ENCODE measurements around the gene CACNA1C.

Gene CACNA1C

GRCh38 chr12:2662524-2662923 is 609.7 kb downstream of the CACNA1C start:
- DNase-seq (ENCODE audit: low read depth) = no peak
- no peak overlapping the region for H3K4me3 ChIP-seq (ENCODE audit: low read depth, low read length)

GRCh38 chr12:2664721-2665577 is 612.2 kb downstream of the CACNA1C start:
- no peak overlapping the region for H3K4me3 ChIP-seq (ENCODE audit: low read depth, low read length)
- DNase-seq (ENCODE audit: low read depth) = no peak

- DNase-seq (ENCODE audit: low read depth) = no peak
Observed at GRCh38 chr12:2666411-2666810, 613.6 kb downstream of the CACNA1C start.

GRCh38 chr12:2666846-2667245 is 614.1 kb downstream of the CACNA1C start:
- no peak overlapping the region for H3K4me3 ChIP-seq (ENCODE audit: low read depth, low read length)
- DNase-seq (ENCODE audit: low read depth) = no peak

More at GRCh38 chr12:2666411-2666810, 613.6 kb downstream of the CACNA1C start:
- no peak overlapping the region for H3K4me3 ChIP-seq (ENCODE audit: low read depth, low read length)

GRCh38 chr12:2667716-2668440 is 615.1 kb downstream of the CACNA1C start:
- no peak overlapping the region for H3K4me3 ChIP-seq (ENCODE audit: low read depth, low read length)
- DNase-seq (ENCODE audit: low read depth) = no peak

- no peak for DNase-seq (ENCODE audit: low read depth)
- H3K4me3 ChIP-seq (ENCODE audit: low read depth, low read length) = no peak overlapping the region
Observed at GRCh38 chr12:2668816-2669215, 616.0 kb downstream of the CACNA1C start.

DNA sequence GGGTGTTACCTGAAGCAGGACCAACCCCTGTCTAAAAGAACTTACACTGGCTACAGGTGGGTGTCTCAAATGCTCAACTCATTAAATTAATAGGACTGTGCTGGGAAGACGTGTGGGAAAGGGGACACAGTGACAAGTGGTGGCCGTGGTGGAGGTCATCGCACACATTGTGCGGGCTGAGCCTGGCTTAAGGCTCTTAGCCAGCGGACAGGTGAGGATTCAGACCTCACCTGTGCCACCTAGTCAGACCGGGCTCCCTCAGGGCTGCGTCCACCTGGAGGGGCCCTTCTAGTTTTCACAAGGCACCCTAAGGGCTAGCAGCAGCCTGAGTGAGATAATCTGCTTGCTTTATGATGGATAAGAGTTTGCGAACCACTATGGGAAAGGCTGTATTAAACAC is 616.8 kb downstream of the CACNA1C start:
- no peak overlapping the region for H3K4me3 ChIP-seq (ENCODE audit: low read depth, low read length)
- no peak for DNase-seq (ENCODE audit: low read depth)

- H3K4me3 ChIP-seq (ENCODE audit: low read depth, low read length) = no peak overlapping the region
Observed at GRCh38 chr12:2672863-2673262, 620.1 kb downstream of the CACNA1C start.

GRCh38 chr12:2673966-2674810 is 621.4 kb downstream of the CACNA1C start:
- no peak for DNase-seq (ENCODE audit: low read depth)
- H3K4me3 ChIP-seq (ENCODE audit: low read depth, low read length) = no peak overlapping the region

More at GRCh38 chr12:2672863-2673262, 620.1 kb downstream of the CACNA1C start:
- no peak for DNase-seq (ENCODE audit: low read depth)

DNA sequence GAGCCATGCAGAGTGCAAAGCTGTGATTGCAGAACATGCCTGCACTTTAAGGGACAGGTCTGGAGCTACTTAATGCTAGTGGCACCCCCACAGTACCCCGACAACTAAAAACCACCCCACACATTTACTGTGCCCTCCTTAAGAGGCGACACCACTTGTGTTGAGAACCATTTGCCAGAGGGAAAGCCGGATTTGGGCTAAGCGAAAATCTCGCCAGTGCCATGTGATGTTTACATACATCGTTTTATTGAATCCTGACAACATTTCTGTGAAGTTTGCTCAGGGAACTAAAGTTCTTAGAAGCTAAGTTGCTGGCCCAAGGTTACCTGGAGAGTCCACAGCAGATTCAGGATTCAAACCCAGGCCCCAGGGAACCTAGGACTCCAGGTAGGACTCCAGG is 623.0 kb downstream of the CACNA1C start:
- no peak overlapping the region for H3K4me3 ChIP-seq (ENCODE audit: low read depth, low read length)
- no peak for DNase-seq (ENCODE audit: low read depth)

- no peak for DNase-seq (ENCODE audit: low read depth)
- H3K4me3 ChIP-seq (ENCODE audit: low read depth, low read length) = no peak overlapping the region
Observed at GRCh38 chr12:2677142-2677880, 624.5 kb downstream of the CACNA1C start.

- DNase-seq (ENCODE audit: low read depth) = no peak
- H3K4me3 ChIP-seq (ENCODE audit: low read depth, low read length) = no peak overlapping the region
Observed at GRCh38 chr12:2678426-2678825, 625.6 kb downstream of the CACNA1C start.

DNA sequence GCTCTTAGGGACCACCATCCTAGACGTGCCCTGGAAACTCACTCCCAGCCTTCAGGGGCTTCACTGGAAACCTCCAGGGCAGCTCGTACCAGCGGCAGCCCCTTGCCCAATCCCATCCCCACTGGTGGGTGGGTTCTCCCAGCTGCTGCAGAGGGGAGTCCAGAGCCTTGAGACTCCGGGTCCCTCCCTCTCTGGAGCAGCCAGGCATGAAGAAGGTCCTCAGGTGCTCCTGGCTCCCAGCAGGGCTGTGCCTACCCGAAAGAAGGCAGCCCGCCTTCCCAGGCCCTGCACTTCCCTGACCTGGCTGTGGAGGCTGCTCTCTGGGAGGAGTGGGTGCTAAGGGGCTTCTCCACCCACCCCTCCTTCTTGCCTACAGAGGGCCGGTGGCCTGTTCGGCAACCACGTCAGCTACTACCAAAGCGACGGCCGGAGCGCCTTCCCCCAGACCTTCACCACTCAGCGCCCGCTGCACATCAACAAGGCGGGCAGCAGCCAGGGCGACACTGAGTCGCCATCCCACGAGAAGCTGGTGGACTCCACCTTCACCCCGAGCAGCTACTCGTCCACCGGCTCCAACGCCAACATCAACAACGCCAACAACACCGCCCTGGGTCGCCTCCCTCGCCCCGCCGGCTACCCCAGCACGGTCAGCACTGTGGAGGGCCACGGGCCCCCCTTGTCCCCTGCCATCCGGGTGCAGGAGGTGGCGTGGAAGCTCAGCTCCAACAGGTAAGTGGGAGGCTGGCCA is 626.5 kb downstream of the CACNA1C start:
- H3K4me3 ChIP-seq (ENCODE audit: low read depth, low read length) = no peak overlapping the region
- DNase-seq (ENCODE audit: low read depth) = no peak

DNA sequence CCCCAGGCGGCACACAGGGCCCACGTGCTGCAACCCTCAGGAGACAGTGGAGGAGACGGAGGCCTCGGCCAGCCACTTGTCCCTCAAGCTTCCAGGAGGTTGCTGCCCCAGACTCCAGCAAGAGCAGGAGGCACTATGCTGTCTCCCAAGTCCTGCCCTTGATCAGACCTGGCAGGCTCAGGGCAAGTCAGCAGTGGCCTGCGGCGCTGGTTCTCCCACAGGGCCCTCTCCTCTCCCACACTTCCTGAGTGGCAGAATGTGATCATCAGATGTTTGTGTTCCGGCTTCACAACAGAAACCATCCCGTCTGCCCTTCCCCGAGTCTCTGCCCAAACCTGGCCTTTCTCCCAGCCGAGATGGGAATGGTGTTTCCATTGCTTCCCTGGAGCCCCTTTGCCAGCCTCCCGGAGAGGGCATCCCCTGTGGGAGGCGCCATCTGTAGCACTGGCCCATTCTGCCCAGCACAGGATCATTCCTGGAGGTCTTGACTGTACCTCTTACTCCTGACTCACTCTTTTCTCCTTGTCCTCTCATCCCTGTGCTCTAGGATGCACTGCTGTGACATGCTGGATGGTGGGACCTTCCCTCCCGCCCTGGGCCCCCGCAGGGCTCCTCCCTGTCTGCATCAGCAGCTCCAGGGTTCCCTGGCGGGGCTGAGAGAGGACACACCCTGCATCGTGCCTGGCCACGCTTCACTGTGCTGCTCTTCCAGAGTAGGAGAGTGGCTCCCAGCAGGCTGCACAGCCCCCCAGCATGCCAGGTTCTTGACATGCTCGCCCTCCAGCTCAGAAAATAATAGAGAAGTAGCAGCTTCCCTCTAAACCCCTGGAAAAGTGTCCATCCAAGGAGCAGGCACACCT is 627.3 kb downstream of the CACNA1C start:
- no peak overlapping the region for H3K4me3 ChIP-seq (ENCODE audit: low read depth, low read length)
- no peak for DNase-seq (ENCODE audit: low read depth)

DNA sequence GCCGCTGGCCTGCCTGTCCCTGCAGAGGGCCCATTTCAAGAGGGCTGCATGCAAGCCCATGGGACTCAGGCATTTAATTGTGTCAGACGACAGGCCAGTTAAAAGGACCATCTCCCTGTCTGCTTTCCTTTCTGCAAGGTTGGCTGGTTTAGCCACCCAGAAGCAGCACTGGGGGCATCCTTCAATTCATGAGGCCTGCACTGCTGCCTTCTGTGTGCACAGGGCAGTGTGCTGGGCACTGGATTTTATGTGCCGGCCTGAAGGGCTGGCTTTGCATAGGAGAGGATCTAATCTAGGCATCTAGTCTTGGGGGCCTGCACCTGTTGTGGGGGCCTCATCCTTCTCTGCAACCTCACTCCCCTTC is 627.9 kb downstream of the CACNA1C start:
- H3K4me3 ChIP-seq (ENCODE audit: low read depth, low read length) = no peak overlapping the region
- no peak for DNase-seq (ENCODE audit: low read depth)

- no peak for DNase-seq (ENCODE audit: low read depth)
Observed at GRCh38 chr12:2681450-2682205, 628.8 kb downstream of the CACNA1C start.

More at GRCh38 chr12:2681450-2682205, 628.8 kb downstream of the CACNA1C start:
- no peak overlapping the region for H3K4me3 ChIP-seq (ENCODE audit: low read depth, low read length)

Data from skeletal muscle cell (primary cell).